HG02884 (cell line): ENCODE results near the gene GPRC6A.
"Not testable (repeated sequence)": the region's sequence is repeated elsewhere in the genome, so short reads cannot be mapped to it uniquely, and the experiment has no call there.

Source experiments
- ATAC-seq: cut with Tn5 transposase; IDR thresholded peaks from one replicate; pipeline ENCODE4 v1.9.1; 2021; ENCODE audit warnings: mild to moderate bottlenecking, moderate library complexity; ENCODE audit not compliant: unreplicated experiment

GPRC6A gene

DNA sequence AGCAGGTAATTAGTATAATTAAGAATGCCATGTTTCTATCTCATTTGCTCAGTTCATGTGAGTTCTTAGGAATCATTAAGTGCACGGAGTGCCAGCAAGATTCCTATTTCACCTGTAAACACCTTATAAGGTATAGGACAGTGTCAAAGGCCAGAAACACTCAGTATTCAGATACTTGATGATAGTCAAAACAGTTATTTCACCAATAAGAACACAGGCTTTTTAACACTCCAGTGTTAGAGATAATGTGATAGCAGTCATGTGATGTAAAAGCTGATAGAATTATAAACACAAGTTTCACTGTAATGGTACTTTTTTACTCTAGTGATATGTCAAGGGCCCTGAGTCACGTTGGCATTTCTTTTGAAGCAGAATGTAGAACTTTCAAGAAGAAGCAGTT is at the start of gene GPRC6A:
Gene GPRC6A, minus strand, starts transcription at position 101 of the 400 bp plus-strand sequence. Its CDS starts 70 bp downstream, at position 31.
- no peak for ATAC-seq

DNA sequence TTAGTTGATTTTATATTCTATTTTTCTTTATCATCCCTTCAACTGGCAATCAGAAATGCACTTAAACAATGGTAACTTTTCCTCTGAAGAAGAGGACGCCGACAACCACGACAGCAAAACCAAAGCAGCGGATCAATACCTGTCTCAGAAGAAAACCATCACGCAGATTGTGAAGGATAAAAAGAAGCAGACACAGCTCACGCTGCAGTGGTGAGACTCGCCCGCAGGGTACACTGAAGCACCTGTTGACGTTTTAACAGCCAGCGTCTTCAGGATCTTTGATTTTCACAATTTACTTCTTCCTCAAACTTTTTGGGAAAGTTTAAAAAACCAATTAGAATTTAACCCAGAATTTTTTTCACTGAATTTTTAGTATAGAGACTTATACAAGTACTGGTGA is 48.9 kb upstream of the GPRC6A start:
- no peak for ATAC-seq

GRCh38 chr6:116876635-116877611 is 48.0 kb upstream of the GPRC6A start, which contains the start of gene RFX6:
RFX6 (plus strand) TSS chr6:116877242; CDS start chr6:116877276, 34 bp downstream.
- ATAC-seq: no peak

DNA sequence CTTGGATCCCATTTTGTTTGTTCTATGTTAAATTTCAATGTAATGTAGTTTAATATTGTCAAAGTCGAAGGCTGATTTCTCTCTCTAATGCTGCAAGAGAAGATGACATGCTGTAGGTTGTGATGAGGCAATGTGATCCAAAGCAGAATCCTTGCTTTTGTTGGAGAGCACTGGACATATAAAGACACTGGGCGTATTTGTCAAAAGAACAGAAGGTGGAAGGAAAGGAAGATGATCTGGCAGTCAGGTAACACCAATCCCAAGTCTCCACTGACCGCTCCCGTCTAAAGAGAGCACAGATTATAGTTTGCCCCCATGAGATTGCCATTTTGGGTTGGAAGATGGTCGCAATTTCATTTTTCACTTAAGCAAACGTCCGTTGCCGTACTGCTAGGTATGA is 47.2 kb upstream of the GPRC6A start:
- no peak for ATAC-seq

DNA sequence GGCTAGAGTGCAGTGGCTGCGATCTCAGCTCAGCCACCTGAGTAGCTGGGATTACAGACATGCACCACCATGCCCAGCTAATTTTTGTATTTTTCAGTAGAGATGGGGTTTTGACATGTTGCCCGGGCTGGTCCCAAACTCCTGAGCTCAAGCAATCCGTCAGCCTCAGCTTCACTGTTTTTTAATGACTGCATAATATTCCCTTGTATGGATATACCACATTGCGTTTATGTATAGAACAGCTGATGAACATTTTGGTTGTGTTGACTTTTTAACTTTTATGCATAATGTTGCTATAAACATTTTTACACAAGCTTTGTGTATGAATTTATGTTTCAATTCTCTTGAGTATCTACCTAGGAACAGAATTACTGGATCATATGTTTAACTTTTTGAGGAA is 43.9 kb upstream of the GPRC6A start:
- no peak for ATAC-seq

GRCh38 chr6:116866281-116866871 is 37.5 kb upstream of the GPRC6A start:
- peak; percentile 78 for ATAC-seq

GRCh38 chr6:116859264-116859663 is 30.4 kb upstream of the GPRC6A start:
- ATAC-seq: no peak

DNA sequence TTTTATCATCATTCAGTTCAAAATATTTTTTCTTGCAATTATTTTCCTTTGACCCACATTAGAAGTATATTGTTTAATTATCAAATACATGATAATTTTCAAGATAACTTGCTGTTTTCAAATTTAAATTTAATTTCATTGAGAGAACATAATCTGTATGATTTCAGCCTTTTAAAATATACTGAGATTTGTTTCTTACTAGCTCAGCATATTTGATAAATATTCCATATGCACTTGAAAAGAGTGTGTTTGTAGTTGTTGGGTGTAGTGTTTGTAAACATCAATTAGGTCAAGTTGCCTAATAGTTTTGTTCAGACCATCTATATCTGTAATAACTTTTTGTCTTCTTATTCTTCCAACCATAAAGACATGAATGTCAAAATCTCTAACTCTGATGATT is 29.2 kb upstream of the GPRC6A start:
- ATAC-seq: no peak

DNA sequence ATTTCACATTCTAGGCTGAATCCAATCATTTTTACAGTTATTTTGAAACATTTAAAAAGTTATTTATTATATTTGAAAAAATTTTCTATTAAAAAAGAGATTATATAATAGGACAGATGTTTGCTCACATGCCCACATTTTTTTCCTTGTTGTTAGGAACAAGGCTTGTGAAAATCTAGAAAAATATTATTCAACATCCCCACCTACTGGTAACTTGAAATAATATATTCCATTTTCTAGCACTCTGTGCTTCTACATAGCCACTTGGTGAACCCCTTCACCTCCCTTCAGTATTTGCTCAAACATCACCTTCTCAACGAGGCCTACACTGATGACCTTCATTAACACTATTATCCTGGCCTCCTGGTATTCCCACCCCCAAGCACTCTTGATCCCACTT is 18.3 kb upstream of the GPRC6A start:
- ATAC-seq: no peak

DNA sequence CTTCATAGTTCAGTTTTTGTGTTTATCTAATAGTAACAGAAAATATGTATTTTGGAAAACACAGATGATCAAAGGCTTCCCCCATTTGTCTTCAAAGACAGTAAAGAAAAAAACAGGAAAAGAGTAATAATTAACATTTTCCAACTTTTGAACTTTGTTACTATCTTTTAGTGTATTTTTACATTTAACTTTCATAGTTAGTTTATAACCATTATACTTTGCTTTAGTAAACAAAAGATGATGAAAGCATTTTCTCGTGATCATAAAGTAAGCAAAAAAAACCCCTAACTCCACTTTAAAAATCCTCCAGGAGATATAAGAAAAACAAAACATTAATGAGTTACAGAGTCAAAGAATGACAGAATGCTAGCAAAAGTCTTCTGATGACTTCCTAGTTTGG is 13.6 kb upstream of the GPRC6A start:
- no peak for ATAC-seq

DNA sequence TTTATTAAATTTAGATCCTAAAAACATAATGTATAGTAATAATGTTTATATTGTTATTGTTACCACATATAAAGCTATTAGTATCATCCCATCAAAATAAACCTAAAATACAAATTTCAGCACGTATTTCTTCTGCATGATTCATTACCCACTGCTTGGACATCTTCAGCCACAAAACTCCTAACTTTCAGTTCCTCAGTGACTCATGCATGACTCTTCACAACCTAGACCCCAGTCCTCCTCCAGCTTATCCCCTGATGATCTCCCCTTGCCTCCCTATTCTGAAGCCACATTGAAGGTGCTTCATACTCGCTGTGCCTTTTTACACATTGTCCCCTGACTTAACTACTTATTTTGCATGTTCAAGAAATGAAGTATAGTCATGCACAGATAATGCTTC is 11.2 kb upstream of the GPRC6A start:
- no peak for ATAC-seq

DNA sequence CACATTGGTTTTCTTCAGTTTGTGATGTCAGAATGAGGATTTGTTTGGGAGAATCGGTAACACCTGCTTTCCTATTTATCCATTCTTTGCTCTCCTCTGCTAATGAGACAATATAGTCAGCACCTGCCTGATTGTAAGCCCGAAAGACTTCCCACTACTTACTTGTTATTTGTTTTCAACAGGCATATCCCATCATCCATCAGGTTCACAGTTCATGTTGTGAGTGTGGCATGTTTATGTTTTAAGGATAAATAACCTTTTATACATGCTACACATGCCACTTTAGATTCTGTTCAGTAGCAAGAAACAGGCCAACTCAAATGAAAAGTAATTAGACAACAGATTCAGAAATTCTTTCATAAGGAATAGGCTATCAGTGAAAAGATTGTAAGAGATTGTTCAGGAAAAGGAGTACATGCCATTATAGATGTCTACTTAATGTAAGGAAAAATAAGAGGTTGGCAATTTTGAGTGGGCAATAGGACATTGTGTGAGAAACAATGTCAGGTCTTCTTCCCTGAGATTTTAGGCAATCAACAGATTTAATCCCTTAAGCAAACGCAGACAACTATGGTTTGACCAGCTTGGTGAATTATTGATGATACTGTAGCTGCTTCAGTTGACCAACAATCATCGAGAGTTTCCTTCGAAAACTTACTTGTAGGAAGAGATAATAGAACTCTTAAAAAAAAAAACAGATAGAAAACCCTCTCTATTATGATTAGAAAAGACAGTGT is 7.9 kb upstream of the GPRC6A start:
- ATAC-seq: no peak

DNA sequence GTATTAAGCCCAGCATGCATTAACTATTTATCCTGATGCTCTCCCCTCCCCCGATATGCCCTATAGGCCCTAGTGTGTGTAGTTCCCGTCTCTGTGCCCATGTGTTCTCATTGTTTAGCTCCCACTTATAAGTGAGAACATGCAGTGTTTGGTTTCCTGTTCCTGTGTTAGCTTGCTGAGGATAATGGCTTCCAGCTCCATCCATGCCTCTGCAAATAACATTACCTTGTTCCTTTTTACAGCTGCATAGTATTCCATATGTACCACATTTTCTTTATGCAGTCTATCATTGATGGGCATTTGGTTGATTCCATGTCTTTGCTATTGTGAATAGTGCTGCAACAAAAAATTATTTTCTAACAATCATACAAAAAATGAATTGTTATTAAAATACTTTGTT is 5.6 kb upstream of the GPRC6A start:
- not testable (repeated sequence) for ATAC-seq

DNA sequence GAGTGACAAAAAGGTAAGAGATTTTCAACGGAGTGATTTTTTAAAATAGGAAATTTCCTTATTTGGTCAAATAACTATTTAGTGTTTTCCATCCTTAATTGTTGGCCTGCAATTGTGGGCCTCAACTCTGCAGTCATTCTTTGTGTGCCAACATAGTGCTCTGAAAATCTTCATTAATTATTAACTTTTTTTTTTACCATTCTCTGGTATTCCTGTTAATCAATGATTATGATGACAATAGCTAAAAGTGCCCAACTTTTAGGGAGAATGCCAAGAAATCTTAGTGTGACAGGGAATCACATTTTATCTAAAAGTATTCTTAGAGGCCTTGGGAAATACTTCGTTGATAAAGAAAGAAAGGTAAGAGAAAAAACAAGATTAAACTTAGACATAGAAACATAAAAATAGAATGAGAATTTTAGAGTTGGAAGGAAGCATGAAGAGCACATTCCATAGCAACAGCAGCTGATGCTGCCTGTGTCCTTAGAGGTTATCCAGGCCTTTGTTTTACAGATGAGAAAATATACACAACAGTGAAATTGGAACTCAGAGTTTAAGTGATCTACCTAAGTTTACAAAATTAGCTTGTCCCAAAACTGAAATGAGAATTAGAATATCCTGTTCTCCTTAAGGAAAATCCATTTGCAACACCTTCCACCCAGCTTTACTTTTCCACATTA is 1.2 kb downstream of the GPRC6A start:
- ATAC-seq: no peak

- ATAC-seq: not testable (repeated sequence)
These were observed 12.5 kb downstream of the GPRC6A start for GRCh38 chr6:116816336-116816735.

DNA sequence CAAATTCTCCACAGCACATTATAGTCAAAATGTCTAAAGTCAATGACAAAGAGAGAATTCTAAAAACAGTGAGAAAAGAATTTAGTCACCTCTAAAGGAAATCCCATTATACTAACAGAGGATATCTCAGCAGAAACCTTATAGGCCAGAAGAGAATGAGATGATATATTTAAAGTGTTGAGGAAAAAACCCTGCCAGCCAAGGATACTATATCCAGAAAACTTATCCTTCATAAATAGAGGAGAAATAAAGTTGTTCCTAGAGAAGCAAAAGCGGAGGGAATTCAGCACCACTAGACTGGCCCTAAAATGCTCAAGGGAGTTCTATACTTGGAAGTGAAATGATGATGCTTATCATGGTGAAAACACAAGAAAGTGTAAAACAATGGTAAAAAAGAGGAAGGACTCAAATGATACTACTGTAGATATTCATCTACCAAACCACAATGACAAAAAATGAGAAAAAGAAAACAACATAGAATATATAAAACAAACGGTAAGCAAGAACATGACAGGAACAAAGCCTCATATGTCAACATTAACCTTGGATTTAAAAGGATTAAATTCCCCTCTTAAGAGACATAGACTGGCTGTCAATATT is 16.7 kb downstream of the GPRC6A start:
- ATAC-seq: no peak

DNA sequence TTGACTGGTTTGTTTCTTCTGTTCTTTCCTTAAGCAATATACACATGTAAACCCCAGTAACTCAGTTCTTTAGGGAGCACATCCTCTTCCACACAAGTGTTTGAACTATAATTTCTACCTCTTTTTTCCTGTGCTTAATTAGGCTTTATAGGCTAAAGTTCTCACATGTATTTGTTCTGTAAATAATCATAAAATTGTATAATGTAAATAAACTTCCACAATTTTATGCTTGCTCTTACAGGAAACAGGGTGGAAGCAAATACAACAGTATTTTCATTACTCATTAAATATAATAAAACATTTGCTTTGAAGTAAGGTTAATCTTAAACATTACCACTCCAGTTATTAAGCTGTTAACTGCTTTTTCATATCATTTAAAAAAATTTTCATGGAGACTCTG is 26.9 kb downstream of the GPRC6A start:
- ATAC-seq: no peak

GRCh38 chr6:116799945-116800344 is 28.9 kb downstream of the GPRC6A start:
- ATAC-seq: no peak

DNA sequence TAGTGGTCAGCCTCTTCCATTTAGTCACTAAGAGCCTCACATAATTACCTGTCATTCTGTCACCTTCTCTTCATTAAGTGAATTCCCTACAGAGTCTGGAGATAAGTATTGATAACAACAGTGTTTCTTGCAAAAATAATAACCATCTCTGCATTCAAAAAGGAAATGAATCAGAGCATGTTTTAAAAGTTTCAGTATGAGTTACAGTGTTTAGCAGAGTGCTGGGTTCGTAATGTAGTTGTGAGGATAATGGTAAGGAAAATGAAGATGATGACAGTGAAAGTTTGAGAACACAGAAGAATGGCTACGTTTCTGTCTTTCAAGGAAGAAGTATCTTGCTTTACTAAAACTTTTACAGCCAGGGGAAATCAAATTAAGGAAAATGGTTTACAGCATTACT is 31.3 kb downstream of the GPRC6A start:
- no peak for ATAC-seq

- no peak for ATAC-seq
These were observed 35.7 kb downstream of the GPRC6A start for GRCh38 chr6:116793224-116793623.
